Psoas muscle (tissue), 8 donors: ENCODE data around the gene MAPK1IP1L. TPM values are rescaled to one million over a fixed set of nuclear protein-coding genes. Genes with fewer than 3 reads are reported as not detected.
A peak's percentile ranks its signal among the peaks of the same experiment; 100 is the strongest.
"Not testable (repeated sequence)": the region's sequence is repeated elsewhere in the genome, so short reads cannot be mapped to it uniquely, and the experiment has no call there.

ENCODE experiments used
- ATAC-seq, 4 donors: fragments of 200-7000 bp; cut with Tn5 transposase; one replicate each; pipeline ENCODE4 v1.9.1; 2020; ENCODE audit warnings: moderate library complexity in 3 of 4, mild to moderate bottlenecking in 2 of 4
- DNase-seq, 2 donors: peaks; one replicate each; pipeline ENCODE4 v3.0.0-alpha.2; 2020
- H3K27ac ChIP-seq: fragments of 200-600 bp; one replicate; pipeline ENCODE4 v1.8.0; 2022
- H3K27me3 ChIP-seq, 3 donors: fragments of 200-600 bp in 1 of 3; one replicate each; pipeline versions ENCODE4 v1.6.1 to v1.8.0; 2013 to 2022; ENCODE audit warnings: low read length in 2 of 3, mild to moderate bottlenecking in 2 of 3, moderate library complexity in 1 of 3; ENCODE audit not compliant: insufficient read depth in 3 of 3
- H3K36me3 ChIP-seq, 2 donors: fragments of 200-600 bp in 1 of 2; one replicate each; pipeline versions ENCODE4 v1.6.1 to v1.8.0; 2013 to 2022; ENCODE audit warnings: low read depth in 1 of 2, mild to moderate bottlenecking in 1 of 2, moderate library complexity in 1 of 2; ENCODE audit not compliant: insufficient read depth in 1 of 2
- H3K4me1 ChIP-seq: fragments of 200-600 bp; one replicate; pipeline ENCODE4 v1.8.0; 2022
- H3K4me3 ChIP-seq: fragments of 200-600 bp; one replicate; pipeline ENCODE4 v1.8.0; 2022; ENCODE audit warnings: mild to moderate bottlenecking
- H3K9me3 ChIP-seq: fragments of 200-600 bp; one replicate; pipeline ENCODE4 v1.8.0; 2022
- WGBS, 3 donors: extraction: QIAGEN DNeasy Blood & Tissue Kit; methylation state at CpG; one replicate each; pipeline versions ENCODE4 v1.1.6 to v1.1.7; 2013; 5-methylcytosine and 5-hydroxymethylcytosine counted together
- intact Hi-C, 2 donors: fragments of 100-400 bp; cut with DNase I; formaldehyde crosslinking; loops; one replicate each; pipeline versions ENCODE4 v1.11.0 to v1.14.2; 2022
- polyA plus RNA-seq, 3 donors: library from polyadenylated mRNA; stranded (reverse); fragments of 200-250 nt; gene quantifications; one replicate each; pipeline ENCODE4 v1.2.3, GENCODE V29; 2013
- total RNA-seq, 4 donors: library from RNA; stranded (reverse); fragmentation: NEBNext Ultra II Directional in 2 of 4; extraction: Animal tissue kit (Norgen Biotek cat#: 25700) in 2 of 4; gene quantifications; one replicate each; pipeline versions ENCODE4 v1.2.1 to v1.2.4, GENCODE V29; 2021 to 2023
- TF ChIP-seq, protein P1 (sequence below): fragments of 200-600 bp; IDR thresholded peaks from one replicate; pipeline ENCODE4 v1.8.0; 2022; ENCODE audit warnings: antibody characterized with exemption
- donor health status: healthy with polysubstance abuse.
- donor health status: DM: no; HTN: no; CAD: no; lungs with moderate emphysema.
- donor health status: Bipolar disorder and iron deficiency.
- donor health status: healthy.
- donor health status: DM: yes; HTN: yes; CAD: no.
- donor health status: DM: no; HTN: no; CAD: no.
- donor health status: DM: no; HTN: no; CAD: no.
- donor health status: DM: yes; HTN: yes; CAD: no.

MAPK1IP1L gene
- total and polyA plus RNA-seq, 7 donors, result 17.6 to 60.1 (median 46.2) TPM

DNA sequence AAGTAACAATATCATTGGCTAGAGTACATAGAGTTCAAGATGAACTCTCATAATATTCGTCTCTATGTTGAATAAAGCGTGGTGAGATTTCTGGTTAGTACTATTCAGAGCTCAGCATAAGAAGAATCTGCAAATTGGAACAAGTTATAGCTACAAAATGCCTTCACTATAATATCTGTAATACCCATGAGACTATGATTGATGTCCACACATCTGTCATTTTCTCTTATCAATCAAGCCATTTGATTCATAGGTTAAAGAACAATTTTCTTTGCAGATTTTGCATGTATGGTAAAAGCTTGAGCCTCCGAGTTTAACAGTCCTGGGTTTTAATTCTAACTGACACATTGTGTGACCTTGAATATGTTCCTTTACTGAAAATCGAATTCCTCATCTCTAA is 23.0 kb upstream of the MAPK1IP1L start:
- H3K27ac ChIP-seq, result no peak overlapping the region
- intact Hi-C loops, result no loop called here
- H3K27me3 ChIP-seq, result no peaks in the 10 kb centered on the region
- peak overlapping the region; percentile 79 for H3K4me3 ChIP-seq
- 59 to 65% (median 59%) methylated on average over 4 of the region's 4 CpGs for WGBS, 3 donors
- H3K36me3 ChIP-seq, result peaks cover 0 to 5% of the 10 kb centered on the region in 2 donors
- no peaks in the 10 kb centered on the region for H3K9me3 ChIP-seq
- peaks cover 22% of the 10 kb centered on the region for H3K4me1 ChIP-seq
- ATAC-seq (no peak), DNase-seq (no peak)
- TF ChIP-seq, protein P1, sequence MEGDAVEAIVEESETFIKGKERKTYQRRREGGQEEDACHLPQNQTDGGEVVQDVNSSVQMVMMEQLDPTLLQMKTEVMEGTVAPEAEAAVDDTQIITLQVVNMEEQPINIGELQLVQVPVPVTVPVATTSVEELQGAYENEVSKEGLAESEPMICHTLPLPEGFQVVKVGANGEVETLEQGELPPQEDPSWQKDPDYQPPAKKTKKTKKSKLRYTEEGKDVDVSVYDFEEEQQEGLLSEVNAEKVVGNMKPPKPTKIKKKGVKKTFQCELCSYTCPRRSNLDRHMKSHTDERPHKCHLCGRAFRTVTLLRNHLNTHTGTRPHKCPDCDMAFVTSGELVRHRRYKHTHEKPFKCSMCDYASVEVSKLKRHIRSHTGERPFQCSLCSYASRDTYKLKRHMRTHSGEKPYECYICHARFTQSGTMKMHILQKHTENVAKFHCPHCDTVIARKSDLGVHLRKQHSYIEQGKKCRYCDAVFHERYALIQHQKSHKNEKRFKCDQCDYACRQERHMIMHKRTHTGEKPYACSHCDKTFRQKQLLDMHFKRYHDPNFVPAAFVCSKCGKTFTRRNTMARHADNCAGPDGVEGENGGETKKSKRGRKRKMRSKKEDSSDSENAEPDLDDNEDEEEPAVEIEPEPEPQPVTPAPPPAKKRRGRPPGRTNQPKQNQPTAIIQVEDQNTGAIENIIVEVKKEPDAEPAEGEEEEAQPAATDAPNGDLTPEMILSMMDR, result no peak

DNA sequence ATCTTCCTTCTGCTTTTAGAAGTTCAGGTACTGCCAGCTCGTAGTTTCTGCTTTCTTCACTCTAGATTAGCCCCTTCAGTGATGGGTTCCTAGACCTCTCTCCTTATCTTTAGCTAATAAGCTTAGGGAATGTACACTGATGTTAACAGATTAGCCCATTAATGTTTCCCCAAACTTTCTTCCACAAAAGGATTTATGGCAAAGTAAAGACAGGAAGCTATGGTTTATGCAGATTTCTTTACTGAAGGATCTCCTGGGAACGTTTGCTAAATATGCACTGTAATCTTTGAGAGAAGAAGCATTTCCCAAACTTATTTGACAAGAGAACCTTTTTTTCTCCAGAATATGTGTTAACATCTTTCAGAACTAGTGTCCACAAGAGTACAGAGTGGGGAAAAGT is 20.3 kb upstream of the MAPK1IP1L start:
- no peak overlapping the region for H3K27ac ChIP-seq
- no peaks in the 10 kb centered on the region for H3K27me3 ChIP-seq
- intact Hi-C loops, result no loop called here
- TF ChIP-seq, protein P1, result no peak
- peaks cover 0 to 19% of the 10 kb centered on the region in 2 donors for H3K36me3 ChIP-seq
- peaks cover 18% of the 10 kb centered on the region for H3K4me1 ChIP-seq
- ATAC-seq (no peak), DNase-seq (no peak)
- H3K9me3 ChIP-seq, result no peaks in the 10 kb centered on the region
- no peak overlapping the region for H3K4me3 ChIP-seq
- WGBS, 3 donors, result 46 to 51% (median 51%) methylated on average over 2 of the region's 2 CpGs

DNA sequence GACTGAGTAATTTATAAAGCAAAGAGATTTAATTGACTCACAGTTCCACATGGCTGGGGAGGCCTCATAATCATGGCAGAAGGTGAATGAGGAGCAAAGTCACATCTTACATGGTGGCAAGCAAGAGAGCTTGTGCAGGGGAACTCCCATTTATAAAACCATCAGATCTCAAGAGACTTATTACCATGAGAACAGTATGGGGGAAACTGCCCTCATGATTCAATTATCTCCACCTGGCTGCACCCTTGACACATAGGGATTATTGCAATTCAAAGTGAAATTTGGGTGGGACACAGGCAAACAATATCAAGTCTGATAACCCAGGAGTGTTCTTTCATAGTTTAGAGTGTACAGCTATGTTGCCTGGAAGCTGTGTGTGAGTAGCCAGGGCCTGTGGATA is 13.5 kb upstream of the MAPK1IP1L start:
- H3K27ac ChIP-seq, H3K4me1 ChIP-seq, H3K27me3 ChIP-seq, intact Hi-C loops, H3K9me3 ChIP-seq, ATAC-seq, DNase-seq, H3K4me3 ChIP-seq: not testable (repeated sequence)
- H3K36me3 ChIP-seq, result peaks cover 0 to 30% of the 10 kb centered on the region in 2 donors

DNA sequence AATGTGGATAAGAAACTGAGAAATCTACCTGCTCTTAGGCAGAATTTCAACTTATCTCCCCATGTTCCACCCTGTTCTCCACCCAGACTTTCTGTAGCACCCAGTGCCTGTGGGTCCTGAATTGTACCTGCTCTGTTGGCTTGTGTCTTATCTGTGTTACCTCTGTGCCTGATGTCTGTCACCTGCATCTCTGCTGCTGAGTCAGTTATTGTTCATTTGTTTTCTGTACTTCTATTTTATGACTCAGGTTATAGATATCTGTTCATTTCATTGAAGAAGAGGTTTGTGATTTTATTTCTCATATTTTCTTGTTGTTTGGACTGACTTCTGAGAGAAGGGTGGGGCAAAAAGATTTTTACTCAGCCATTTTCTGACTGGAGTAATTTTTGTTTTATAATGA is 12.7 kb upstream of the MAPK1IP1L start:
- Histone ChIP-seq H3K36me3 (peaks cover 2 to 37% of the 10 kb centered on the region in 2 donors), H3K27me3 (no peaks in the 10 kb centered on the region), H3K4me1 (no peaks in the 10 kb centered on the region), H3K9me3 (no peaks in the 10 kb centered on the region), H3K27ac (no peak overlapping the region), H3K4me3 (no peak overlapping the region)
- no peak for DNase-seq
- intact Hi-C loops, result no loop called here
- no peak for ATAC-seq
- TF ChIP-seq, protein P1, result no peak

DNA sequence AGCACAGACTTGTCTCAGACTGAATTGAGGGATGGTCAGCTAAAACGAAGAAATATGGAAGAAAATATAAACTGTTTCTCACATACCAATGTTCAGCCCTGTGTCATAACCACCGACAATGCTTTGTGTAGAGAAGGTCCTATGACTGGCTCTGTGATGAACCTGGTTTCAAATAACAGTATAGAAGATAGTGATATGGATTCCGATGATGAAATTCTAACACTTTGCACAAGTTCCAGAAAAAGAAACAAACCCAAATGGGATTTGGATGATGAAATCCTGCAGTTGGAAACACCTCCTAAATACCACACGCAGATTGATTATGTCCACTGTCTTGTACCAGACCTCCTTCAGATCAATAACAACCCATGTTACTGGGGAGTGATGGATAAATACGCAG is 7.9 kb upstream of the MAPK1IP1L start:
- Histone ChIP-seq H3K4me3 (no peak overlapping the region), H3K4me1 (no peaks in the 10 kb centered on the region), H3K27ac (no peak overlapping the region), H3K27me3 (no peaks in the 10 kb centered on the region), H3K36me3 (peaks cover 6 to 22% of the 10 kb centered on the region in 2 donors), H3K9me3 (no peaks in the 10 kb centered on the region)
- DNase-seq, result no peak
- ATAC-seq, result no peak
- TF ChIP-seq, protein P1, result no peak
- 91 to 95% (median 92%) methylated on average over 5 of the region's 5 CpGs for WGBS, 3 donors
- intact Hi-C loops, result no loop called here
